Measurements from ENCODE around the gene TMEM132A. TPM values are rescaled to one million over a fixed set of nuclear protein-coding genes. Genes with fewer than 3 reads are reported as not detected.

The TMEM132A gene
- total RNA-seq, 1 donor from 2014 or later: 197 TPM

DNA sequence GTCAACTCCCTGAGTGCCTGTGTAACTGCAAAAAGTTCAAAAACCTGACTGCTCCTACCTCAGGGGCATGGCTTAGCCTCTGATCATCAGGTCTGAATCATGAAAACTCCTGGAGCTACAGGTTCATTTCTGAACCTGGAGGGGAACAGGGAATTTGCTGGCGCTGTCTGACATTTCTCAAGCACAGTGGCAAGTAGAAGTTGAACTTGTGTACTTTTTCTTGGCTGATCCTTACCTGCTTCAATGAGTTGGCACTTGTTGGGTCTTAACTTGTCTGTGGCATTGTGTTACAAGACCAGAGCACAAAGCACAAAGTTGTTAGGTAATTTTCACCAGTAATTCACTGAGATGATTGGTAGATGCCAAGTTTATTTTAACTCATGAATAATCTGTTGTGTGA, 7.0 kb upstream of the TMEM132A start:
- H3K4me3 Mint-ChIP-seq: no peak overlapping the region
- TF ChIP-seq, protein P1, sequence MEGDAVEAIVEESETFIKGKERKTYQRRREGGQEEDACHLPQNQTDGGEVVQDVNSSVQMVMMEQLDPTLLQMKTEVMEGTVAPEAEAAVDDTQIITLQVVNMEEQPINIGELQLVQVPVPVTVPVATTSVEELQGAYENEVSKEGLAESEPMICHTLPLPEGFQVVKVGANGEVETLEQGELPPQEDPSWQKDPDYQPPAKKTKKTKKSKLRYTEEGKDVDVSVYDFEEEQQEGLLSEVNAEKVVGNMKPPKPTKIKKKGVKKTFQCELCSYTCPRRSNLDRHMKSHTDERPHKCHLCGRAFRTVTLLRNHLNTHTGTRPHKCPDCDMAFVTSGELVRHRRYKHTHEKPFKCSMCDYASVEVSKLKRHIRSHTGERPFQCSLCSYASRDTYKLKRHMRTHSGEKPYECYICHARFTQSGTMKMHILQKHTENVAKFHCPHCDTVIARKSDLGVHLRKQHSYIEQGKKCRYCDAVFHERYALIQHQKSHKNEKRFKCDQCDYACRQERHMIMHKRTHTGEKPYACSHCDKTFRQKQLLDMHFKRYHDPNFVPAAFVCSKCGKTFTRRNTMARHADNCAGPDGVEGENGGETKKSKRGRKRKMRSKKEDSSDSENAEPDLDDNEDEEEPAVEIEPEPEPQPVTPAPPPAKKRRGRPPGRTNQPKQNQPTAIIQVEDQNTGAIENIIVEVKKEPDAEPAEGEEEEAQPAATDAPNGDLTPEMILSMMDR (IDR thresholded peaks at IDR 0.05; ENCODE audit: unreplicated experiment): no peak
- H3K9me3 Mint-ChIP-seq: no peaks in the 10 kb centered on the region
- no peaks in the 10 kb centered on the region for H3K27me3 Mint-ChIP-seq (ENCODE audit: low read depth)
- H3K27ac Mint-ChIP-seq: no peak overlapping the region
- H3K4me1 Mint-ChIP-seq: peaks cover 26% of the 10 kb centered on the region
- H3K36me3 Mint-ChIP-seq: peaks cover 8% of the 10 kb centered on the region
- DNase-seq (ENCODE audit: low spot score in 2 of 2, unreplicated experiment in 2 of 2): no peak

DNA sequence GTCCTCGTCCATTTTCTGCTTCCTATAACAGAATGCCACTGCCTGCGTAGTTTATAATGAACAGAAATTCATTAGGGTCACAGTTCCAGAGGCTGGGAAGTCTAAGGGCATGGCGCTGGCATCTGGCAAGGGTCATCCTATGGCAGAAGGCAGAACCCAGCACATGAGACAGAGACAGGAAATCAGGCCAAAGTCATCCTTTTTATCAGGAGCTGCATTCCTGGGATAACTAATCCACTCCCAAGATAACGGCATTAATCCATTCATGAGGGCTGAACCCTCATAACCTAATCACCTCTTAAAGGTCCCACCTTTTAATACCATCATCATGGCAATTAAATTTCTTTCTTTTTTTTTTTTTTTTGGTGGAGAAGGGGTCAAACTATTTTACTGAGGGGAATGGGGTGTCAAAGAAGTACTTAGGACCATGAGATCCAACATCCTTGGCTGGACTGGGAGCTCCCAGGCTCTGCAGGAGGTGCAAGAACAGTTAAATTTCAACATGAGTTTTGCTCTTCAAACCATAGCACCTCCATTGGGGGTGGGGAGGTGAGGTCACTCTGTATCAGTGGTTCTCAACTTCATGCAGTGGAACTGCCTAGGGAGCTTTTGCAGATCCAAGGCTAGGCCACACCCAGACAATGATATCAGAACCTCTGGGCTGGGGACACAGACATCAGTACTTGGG, 5.9 kb upstream of the TMEM132A start:
- H3K4me3 Mint-ChIP-seq: no peak overlapping the region
- TF ChIP-seq, protein P1 (IDR thresholded peaks at IDR 0.05; ENCODE audit: unreplicated experiment): no peak
- H3K4me1 Mint-ChIP-seq: peaks cover 22% of the 10 kb centered on the region
- no peak overlapping the region for H3K27ac Mint-ChIP-seq
- H3K36me3 Mint-ChIP-seq: peaks cover 12% of the 10 kb centered on the region
- H3K9me3 Mint-ChIP-seq: no peaks in the 10 kb centered on the region
- DNase-seq (ENCODE audit: low spot score in 2 of 2, unreplicated experiment in 2 of 2): no peak
- no peaks in the 10 kb centered on the region for H3K27me3 Mint-ChIP-seq (ENCODE audit: low read depth)

DNA sequence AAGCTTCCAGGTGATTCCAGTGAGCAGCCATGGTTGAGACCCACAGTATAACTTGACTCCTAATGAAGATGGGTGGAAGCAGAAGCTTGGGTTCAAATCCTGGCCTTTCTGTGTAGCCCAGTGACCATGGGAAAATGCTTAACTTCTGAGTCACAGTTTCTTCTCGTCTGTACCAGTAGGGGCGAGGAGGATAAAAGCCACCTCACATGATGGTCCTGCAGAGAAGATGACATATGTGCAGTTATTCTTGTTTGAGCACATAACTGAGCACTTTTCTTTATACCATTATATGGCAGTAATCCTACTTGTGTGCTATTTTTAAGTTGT, 5.4 kb upstream of the TMEM132A start:
- Mint-ChIP-seq H3K9me3 (no peaks in the 10 kb centered on the region), H3K27me3 (ENCODE audit: low read depth) (no peaks in the 10 kb centered on the region), H3K4me3 (no peak overlapping the region), H3K36me3 (peaks cover 12% of the 10 kb centered on the region), H3K4me1 (peaks cover 19% of the 10 kb centered on the region), H3K27ac (no peak overlapping the region)
- no peak for DNase-seq (ENCODE audit: low spot score in 2 of 2, unreplicated experiment in 2 of 2)
- TF ChIP-seq, protein P1 (IDR thresholded peaks at IDR 0.05; ENCODE audit: unreplicated experiment): no peak

DNA sequence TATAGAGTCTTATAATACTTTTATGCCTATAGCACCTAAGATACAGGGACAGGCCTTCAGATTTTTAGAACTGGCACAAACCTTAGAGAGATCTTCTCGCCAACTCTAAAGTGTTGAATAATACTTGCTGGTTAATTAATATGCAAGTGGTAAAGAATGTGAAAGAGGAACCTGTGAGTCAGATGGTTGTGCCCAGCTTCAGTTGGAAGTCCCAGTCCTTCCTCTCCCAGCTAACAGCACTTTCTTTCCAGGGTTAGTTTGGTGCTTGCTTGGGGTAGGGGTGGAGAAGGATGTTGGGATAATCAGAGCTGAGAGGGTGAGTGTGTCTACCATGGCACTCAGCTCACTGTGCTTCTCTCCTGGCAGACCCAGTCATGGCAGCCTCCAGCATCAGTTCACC, 4.9 kb upstream of the TMEM132A start:
- Mint-ChIP-seq H3K27me3 (ENCODE audit: low read depth) (no peaks in the 10 kb centered on the region), H3K36me3 (peaks cover 12% of the 10 kb centered on the region), H3K4me3 (no peak overlapping the region), H3K27ac (no peak overlapping the region), H3K9me3 (no peaks in the 10 kb centered on the region), H3K4me1 (peaks cover 18% of the 10 kb centered on the region)
- DNase-seq (ENCODE audit: low spot score in 2 of 2, unreplicated experiment in 2 of 2): no peak
- TF ChIP-seq, protein P1 (IDR thresholded peaks at IDR 0.05; ENCODE audit: unreplicated experiment): no peak

DNA sequence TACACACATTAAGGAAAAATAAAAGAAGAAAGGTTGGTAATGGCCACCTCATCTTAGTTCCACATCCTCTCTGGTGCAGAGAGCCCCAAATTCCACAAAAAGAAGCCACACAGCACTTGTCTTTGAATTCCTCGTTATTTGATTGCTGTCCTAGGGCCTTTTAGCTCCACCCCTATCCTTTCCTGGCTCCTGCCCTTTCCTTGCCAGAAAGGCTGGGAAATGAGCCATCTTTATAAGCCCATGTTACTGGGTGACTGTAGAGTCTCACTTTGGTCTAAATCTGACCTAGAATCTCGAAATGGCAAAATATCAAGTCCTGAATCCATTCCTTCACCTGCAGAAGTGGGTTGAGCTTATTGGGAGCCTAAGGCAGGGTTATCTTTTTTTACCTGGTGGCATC, 4.3 kb upstream of the TMEM132A start:
- peaks cover 12% of the 10 kb centered on the region for H3K36me3 Mint-ChIP-seq
- peaks cover 15% of the 10 kb centered on the region for H3K4me1 Mint-ChIP-seq

More for the DNA sequence above, 4.3 kb upstream of the TMEM132A start:
- Mint-ChIP-seq H3K27me3 (ENCODE audit: low read depth) (no peaks in the 10 kb centered on the region), H3K9me3 (no peaks in the 10 kb centered on the region), H3K27ac (no peak overlapping the region), H3K4me3 (no peak overlapping the region)
- TF ChIP-seq, protein P1 (IDR thresholded peaks at IDR 0.05; ENCODE audit: unreplicated experiment): no peak
- DNase-seq (ENCODE audit: low spot score in 2 of 2, unreplicated experiment in 2 of 2): no peak
